ENCODE data around the gene CYP3A7.
"Not testable (repeated sequence)": the region's sequence is repeated elsewhere in the genome, so short reads cannot be mapped to it uniquely, and the experiment has no call there.

The CYP3A7 gene

GRCh38 chr7:99677648-99678045 lies 57.3 kb downstream of the CYP3A7 start:
- Mint-ChIP-seq H3K9me3 (peaks cover 8% of the 10 kb centered on the region), H3K4me3 (no peak overlapping the region), H3K27me3 (peaks cover 6% of the 10 kb centered on the region), H3K36me3 (ENCODE audit: low read depth) (no peaks in the 10 kb centered on the region), H3K27ac (no peak overlapping the region), H3K4me1 (ENCODE audit: low read depth) (peaks cover 6% of the 10 kb centered on the region)
- intact Hi-C loops (cut with micrococcal nuclease), result no loop called here

GRCh38 chr7:99677013-99677647 lies 57.9 kb downstream of the CYP3A7 start:
- H3K4me3 Mint-ChIP-seq, result no peak overlapping the region
- no peak overlapping the region for H3K27ac Mint-ChIP-seq
- peaks cover 3% of the 10 kb centered on the region for H3K9me3 Mint-ChIP-seq
- H3K36me3 Mint-ChIP-seq (ENCODE audit: low read depth), result no peaks in the 10 kb centered on the region
- peaks cover 6% of the 10 kb centered on the region for H3K27me3 Mint-ChIP-seq
- intact Hi-C loops (cut with micrococcal nuclease), result no loop called here
- peaks cover 6% of the 10 kb centered on the region for H3K4me1 Mint-ChIP-seq (ENCODE audit: low read depth)

DNA sequence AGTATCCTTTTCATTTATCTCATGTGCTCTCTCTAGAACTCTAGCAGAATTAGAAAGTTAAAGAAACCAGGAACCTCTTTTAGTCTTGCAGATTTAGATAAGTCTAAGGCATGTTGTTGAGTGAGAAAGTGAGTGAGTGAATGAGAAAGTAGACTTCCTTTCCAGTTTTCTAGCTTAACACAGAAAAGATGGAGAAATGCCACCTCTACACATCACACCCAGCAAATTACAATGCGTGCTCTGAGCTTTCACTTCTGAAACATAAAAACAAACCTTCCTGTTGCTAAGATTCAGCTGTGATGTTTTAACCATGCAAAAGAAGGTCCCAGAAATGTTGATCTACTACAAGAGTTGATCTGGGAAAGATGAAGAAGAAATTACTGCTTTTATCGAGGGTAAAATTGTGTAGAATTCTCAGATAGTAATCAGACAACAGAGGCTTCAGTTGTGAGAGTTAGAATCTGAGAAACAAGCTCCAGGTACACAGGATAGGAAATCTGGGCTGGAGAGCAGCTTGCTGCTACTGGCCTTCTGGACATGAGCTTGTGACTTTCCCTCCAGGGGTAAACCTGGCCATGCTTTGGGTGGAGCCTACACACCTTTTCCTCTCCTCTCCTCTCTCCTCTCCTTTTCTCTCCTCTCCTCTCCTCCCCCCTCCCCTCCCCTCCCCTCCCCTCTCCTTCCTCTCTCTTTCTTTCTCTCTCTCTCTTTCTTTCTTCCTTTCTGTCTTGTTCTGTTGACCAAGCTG lies 59.8 kb downstream of the CYP3A7 start:
- Mint-ChIP-seq H3K36me3 (ENCODE audit: low read depth) (no peaks in the 10 kb centered on the region), H3K4me3 (no peak overlapping the region), H3K4me1 (ENCODE audit: low read depth) (peaks cover 6% of the 10 kb centered on the region), H3K27ac (no peak overlapping the region), H3K9me3 (no peaks in the 10 kb centered on the region), H3K27me3 (peaks cover under 1% of the 10 kb centered on the region)
- intact Hi-C loops (cut with micrococcal nuclease), result no loop called here

DNA sequence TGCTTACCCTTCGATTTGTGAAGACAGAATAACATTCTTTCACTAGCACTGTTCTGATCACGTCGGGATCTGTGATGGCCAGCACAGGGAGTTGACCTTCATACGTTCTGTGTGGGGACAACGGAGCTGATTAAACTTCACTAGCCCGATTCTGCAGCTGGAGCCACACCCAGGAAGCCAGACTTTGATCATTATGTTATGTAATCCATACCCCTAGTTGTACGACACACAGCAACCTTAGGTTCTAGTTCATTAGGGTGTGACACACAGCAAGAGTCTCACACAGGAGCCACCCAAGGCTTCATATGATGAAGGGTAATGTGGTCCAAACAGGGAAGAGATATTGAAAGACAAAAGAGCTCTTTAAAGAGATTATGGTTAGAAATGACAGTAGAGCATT lies 62.4 kb downstream of the CYP3A7 start:
- Mint-ChIP-seq H3K27me3 (no peaks in the 10 kb centered on the region), H3K36me3 (ENCODE audit: low read depth) (no peaks in the 10 kb centered on the region), H3K27ac (no peak overlapping the region), H3K9me3 (no peaks in the 10 kb centered on the region), H3K4me3 (no peak overlapping the region), H3K4me1 (ENCODE audit: low read depth) (peaks cover 7% of the 10 kb centered on the region)
- intact Hi-C loops (cut with micrococcal nuclease), result no loop called here

- Mint-ChIP-seq H3K36me3 (ENCODE audit: low read depth) (no peaks in the 10 kb centered on the region), H3K27ac (no peak overlapping the region), H3K4me3 (no peak overlapping the region), H3K9me3 (no peaks in the 10 kb centered on the region), H3K4me1 (ENCODE audit: low read depth) (peaks cover 31% of the 10 kb centered on the region), H3K27me3 (no peaks in the 10 kb centered on the region)
- intact Hi-C loops (cut with micrococcal nuclease), result no loop called here
These were observed 65.2 kb downstream of the CYP3A7 start for GRCh38 chr7:99669782-99670181.

DNA sequence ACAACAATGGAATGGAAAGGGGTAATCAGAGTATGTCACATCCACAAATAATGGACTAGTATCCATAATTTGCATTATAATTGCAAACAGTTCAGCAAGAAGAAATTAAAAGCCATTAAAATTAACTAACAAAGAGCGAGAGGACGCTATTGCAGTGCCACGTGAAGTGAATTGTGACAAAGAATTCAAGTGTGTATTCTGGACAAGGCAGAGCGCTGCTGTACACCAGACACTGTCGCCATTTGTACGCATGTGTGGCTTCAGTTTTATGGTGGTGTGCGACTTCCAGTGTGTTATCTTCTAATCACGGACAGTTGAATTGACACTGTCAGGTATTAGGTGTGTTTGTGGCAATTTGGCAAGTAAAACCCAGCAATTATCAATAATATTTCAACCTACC lies 66.5 kb downstream of the CYP3A7 start:
- Mint-ChIP-seq H3K4me1 (ENCODE audit: low read depth) (peaks cover 42% of the 10 kb centered on the region), H3K9me3 (no peaks in the 10 kb centered on the region), H3K4me3 (no peak overlapping the region), H3K36me3 (ENCODE audit: low read depth) (no peaks in the 10 kb centered on the region), H3K27ac (no peak overlapping the region), H3K27me3 (no peaks in the 10 kb centered on the region)
- intact Hi-C loops (cut with micrococcal nuclease), result no loop called here

- H3K4me3 Mint-ChIP-seq, result no peak overlapping the region
These were observed 67.8 kb downstream of the CYP3A7 start for GRCh38 chr7:99667179-99667578.

DNA sequence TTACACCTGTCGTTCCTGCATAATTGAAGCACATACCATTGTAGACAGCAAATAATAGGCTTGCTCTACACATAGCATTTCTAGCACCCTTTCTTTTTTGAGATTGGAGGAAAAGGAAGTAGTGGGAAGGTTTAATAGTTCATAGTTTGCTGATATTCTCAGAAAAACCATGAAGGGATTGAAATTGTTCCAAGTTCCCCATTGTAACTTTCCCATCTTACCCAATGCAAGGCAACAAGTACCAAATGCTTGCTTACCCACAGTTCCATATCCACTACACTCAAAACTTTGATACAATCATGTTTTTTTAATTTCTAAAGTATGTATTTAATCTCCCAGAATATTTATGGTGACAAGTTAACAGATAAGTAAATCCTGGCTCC lies 69.0 kb downstream of the CYP3A7 start:
- intact Hi-C loops (cut with micrococcal nuclease), result no loop called here
- Mint-ChIP-seq H3K27me3 (no peaks in the 10 kb centered on the region), H3K4me1 (ENCODE audit: low read depth) (peaks cover 43% of the 10 kb centered on the region), H3K4me3 (peak overlapping the region; percentile 34), H3K27ac (peak overlapping the region; percentile 68), H3K36me3 (ENCODE audit: low read depth) (no peaks in the 10 kb centered on the region), H3K9me3 (no peaks in the 10 kb centered on the region)

More at GRCh38 chr7:99667179-99667578, 67.8 kb downstream of the CYP3A7 start:
- H3K4me1 Mint-ChIP-seq (ENCODE audit: low read depth), result peaks cover 43% of the 10 kb centered on the region
- no peaks in the 10 kb centered on the region for H3K27me3 Mint-ChIP-seq
- intact Hi-C loops (cut with micrococcal nuclease), result no loop called here
- no peak overlapping the region for H3K27ac Mint-ChIP-seq
- no peaks in the 10 kb centered on the region for H3K36me3 Mint-ChIP-seq (ENCODE audit: low read depth)
- H3K9me3 Mint-ChIP-seq, result no peaks in the 10 kb centered on the region

DNA sequence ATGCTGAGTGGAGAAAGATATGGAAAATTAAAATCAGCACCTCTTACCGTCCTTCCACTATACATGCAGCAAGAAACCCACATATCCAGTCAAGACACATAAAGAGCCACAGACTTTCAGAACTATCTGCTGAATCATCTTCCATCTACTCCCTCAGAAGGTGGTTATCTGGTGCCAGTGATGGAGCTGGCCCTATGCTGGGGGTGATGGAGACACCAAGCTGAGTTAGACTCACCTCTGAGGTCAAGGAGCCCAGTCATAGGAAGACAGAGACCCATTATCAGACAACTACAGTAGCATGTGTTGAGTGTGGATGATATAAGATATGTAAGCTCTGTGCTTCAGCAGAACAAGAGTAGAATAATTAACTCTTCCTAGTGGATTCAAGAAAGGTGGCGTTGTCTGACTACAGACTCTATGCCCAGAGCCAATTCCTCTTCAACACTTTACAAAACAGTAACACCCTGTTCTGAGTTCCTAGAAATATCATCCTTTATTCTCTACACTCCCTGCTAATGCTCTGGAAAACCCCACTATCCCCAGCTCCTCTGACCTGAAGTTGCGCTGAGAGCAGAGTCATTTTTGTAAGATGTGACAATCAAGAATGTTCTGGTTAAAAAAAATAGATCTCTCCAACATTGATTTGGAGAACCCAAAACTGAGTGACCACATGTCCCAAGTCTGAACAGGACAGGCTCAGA lies 69.5 kb downstream of the CYP3A7 start:
- no peaks in the 10 kb centered on the region for H3K9me3 Mint-ChIP-seq
- no peaks in the 10 kb centered on the region for H3K27me3 Mint-ChIP-seq
- intact Hi-C loops (cut with micrococcal nuclease), result no loop called here
- H3K27ac Mint-ChIP-seq, result peak overlapping the region; percentile 68
- H3K4me3 Mint-ChIP-seq, result peak overlapping the region; percentile 48
- H3K36me3 Mint-ChIP-seq (ENCODE audit: low read depth), result no peaks in the 10 kb centered on the region
- H3K4me1 Mint-ChIP-seq (ENCODE audit: low read depth), result peaks cover 43% of the 10 kb centered on the region

- H3K4me3 Mint-ChIP-seq; H3K27ac Mint-ChIP-seq; H3K27me3 Mint-ChIP-seq; intact Hi-C loops (cut with micrococcal nuclease); H3K4me1 Mint-ChIP-seq (ENCODE audit: low read depth): not testable (repeated sequence)
- H3K36me3 Mint-ChIP-seq (ENCODE audit: low read depth), result peaks cover 15% of the 10 kb centered on the region
- H3K9me3 Mint-ChIP-seq, result peaks cover 14% of the 10 kb centered on the region
These were observed 77.1 kb downstream of the CYP3A7 start for GRCh38 chr7:99657879-99658278.

Data from dendritic cell treated with granulocyte-macrophage colony-stimulating factor and Interleukin-4, amounts not matched to agents 40 ng/mL and 50 ng/mL, for 4 days (primary cell).